K562 (cell line): Measurements from ENCODE around the gene COQ2. TPM values are rescaled to one million over a fixed set of nuclear protein-coding genes. Genes with fewer than 3 reads are reported as not detected.

ENCODE experiments used
- ATAC-seq: fragments of 200-7000 bp; cut with Tn5 transposase; 3 replicates; pipeline ENCODE4 v1.9.1; 2020; ENCODE audit warnings: moderate library complexity
- BruUV-seq: library from RNA; stranded (reverse); fragments of 400-500 nt; replicated peaks from 2 replicates; lab custom pipeline; 2021; lab: Mats Ljungman, UMichigan
- CTCF ChIA-PET: fragments of 300-600 bp; formaldehyde crosslinking; extraction: SDS; loops from one replicate; lab custom pipeline; 2021; ENCODE audit warnings: low intra/inter-chr PET ratio; lab: Yijun Ruan, JAX
- POLR2A ChIA-PET: fragments of 300-600, 350-650 bp; sonication (Branson Sonifier 250); formaldehyde crosslinking; extraction: SDS; loops from one replicate; lab custom pipeline; 2021; ENCODE audit warnings: antibody characterized with exemption, inconsistent platforms; lab: Yijun Ruan, JAX
- DNase-seq, 4 experiments: peaks; one replicate each; pipeline versions ENCODE4 v3.0.0 to v3.0.0-alpha.2; 2011 to 2018; ENCODE audit warnings: low spot score in 3 of 4, mixed read lengths in 3 of 4; ENCODE audit errors: extremely low read depth in 1 of 4
- FAIRE-seq: peaks from 2 replicates; lab custom pipeline; 2011; peaks lifted over from hg19 to GRCh38; lab: Jason Lieb, UNC
- H2AFZ ChIP-seq: 2 replicates; pipeline ENCODE4 v1.6.0; 2011; ENCODE audit warnings: low read depth, low read length, control low read depth, inconsistent platforms
- H3K27ac ChIP-seq: fragments of 200-600 bp; 3 replicates; pipeline ENCODE4 v1.8.0; 2011; ENCODE audit warnings: low read depth, mild to moderate bottlenecking, control low read depth, inconsistent platforms, low read length, moderate library complexity, mixed read lengths; ENCODE audit errors: extremely low read depth
- H3K27me3 ChIP-seq, 2 experiments: fragments of 300-600 bp in 1 of 2; 2 replicates in 1 of 2; 3 replicates in 1 of 2; pipeline versions ENCODE4 v1.6.0 to v1.8.0; 2011; ENCODE audit warnings: inconsistent platforms in 2 of 2, low read length in 2 of 2, mild to moderate bottlenecking in 1 of 2, mixed read lengths in 1 of 2, moderate library complexity in 1 of 2; ENCODE audit not compliant: control insufficient read depth in 2 of 2, insufficient read depth in 2 of 2
- H3K36me3 ChIP-seq: fragments of 300-600 bp; 3 replicates; pipeline ENCODE4 v1.8.0; 2011; ENCODE audit warnings: mild to moderate bottlenecking, low read length, inconsistent platforms; ENCODE audit not compliant: control insufficient read depth, insufficient read depth
- H3K4me1 ChIP-seq, 2 experiments: fragments of 200-600 bp in 1 of 2; replicated peaks in 1 of 2; 2 replicates in 1 of 2; 3 replicates in 1 of 2; pipeline versions ENCODE4 v1.5.1 to v1.8.0; 2011; ENCODE audit warnings: inconsistent platforms in 2 of 2, low read length in 2 of 2, mild to moderate bottlenecking in 1 of 2, mixed read lengths in 1 of 2, moderate library complexity in 1 of 2; ENCODE audit not compliant: control insufficient read depth in 2 of 2, insufficient read depth in 2 of 2
- H3K4me2 ChIP-seq: 2 replicates; pipeline ENCODE4 v1.6.1; 2011; ENCODE audit warnings: low read length, control low read depth, inconsistent platforms, mixed read lengths; ENCODE audit not compliant: insufficient read depth
- H3K4me3 ChIP-seq: fragments of 200-600 bp; sonication (generic), shearing (Covaris generic); 2 replicates; pipeline ENCODE4 v1.5.1; 2016; ENCODE audit warnings: control low read depth, inconsistent platforms
- H3K79me2 ChIP-seq: fragments of 200-600 bp; 3 replicates; pipeline ENCODE4 v1.8.0; 2011; ENCODE audit warnings: low read length, inconsistent platforms; ENCODE audit not compliant: control insufficient read depth, insufficient read depth
- H3K9ac ChIP-seq, 2 experiments: 2 replicates each; pipeline versions ENCODE4 v1.6.0 to v1.6.1; 2011; ENCODE audit warnings: low read depth in 2 of 2, low read length in 2 of 2, control low read depth in 1 of 2, inconsistent platforms in 1 of 2, mild to moderate bottlenecking in 1 of 2, mixed read lengths in 1 of 2; ENCODE audit not compliant: insufficient read depth in 1 of 2
- H3K9me1 ChIP-seq: one replicate; pipeline ENCODE4 v1.6.0; 2011; ENCODE audit warnings: inconsistent platforms, mild to moderate bottlenecking, low read length, moderate library complexity; ENCODE audit not compliant: control insufficient read depth, insufficient read depth
- H3K9me3 ChIP-seq: replicated peaks from 2 replicates; pipeline ENCODE4 v1.5.1; 2011; ENCODE audit warnings: low read depth, low read length, inconsistent platforms; ENCODE audit not compliant: control insufficient read depth, insufficient read depth
- H4K20me1 ChIP-seq: replicated peaks from 2 replicates; pipeline ENCODE4 v1.6.1; 2011; ENCODE audit warnings: low read length, inconsistent platforms, mixed read lengths; ENCODE audit not compliant: control insufficient read depth, insufficient read depth
- CUX1 ChIP-seq: fragments of 200-800 bp; sonication (Bioruptor generic); IDR thresholded peaks from 2 replicates; pipeline ENCODE4 v1.6.1; 2016; ENCODE audit warnings: missing genetic modification characterization, missing compliant biosample characterization
- CXXC5 ChIP-seq: fragments of 250-450 bp; sonication (Bioruptor Pico); IDR thresholded peaks from 2 replicates; pipeline ENCODE4 v1.8.0; 2022; ENCODE audit warnings: inconsistent platforms, mild to moderate bottlenecking, moderate library complexity
- ELF2 ChIP-seq: fragments of 250-450 bp; sonication (Bioruptor Pico); IDR thresholded peaks from 2 replicates; pipeline ENCODE4 v1.5.0; 2021; ENCODE audit warnings: mild to moderate bottlenecking
- MEIS2 ChIP-seq: fragments of 450-650 bp; IDR thresholded peaks from 2 replicates; pipeline ENCODE4 v1.6.1; 2014; ENCODE audit warnings: mild to moderate bottlenecking; ENCODE audit not compliant: partially characterized antibody
- SOX6 ChIP-seq: fragments of 450-650 bp; IDR thresholded peaks from 2 replicates; pipeline ENCODE4 v1.6.1; 2014; ENCODE audit warnings: mild to moderate bottlenecking
- WGBS: fragments of 100-300 bp; shearing (Covaris generic); methylation state at CpG from one replicate; pipeline ENCODE4 v1.1.6; 2016; ENCODE audit warnings: low coverage, mixed read lengths; ENCODE audit not compliant: insufficient coverage; ENCODE audit errors: missing lambda C conversion rate; 5-methylcytosine and 5-hydroxymethylcytosine counted together
- in situ Hi-C: fragments of 300-500 bp; cut with MboI; formaldehyde crosslinking; loops from 4 replicates; pipeline ENCODE4 v1.15.0; 2018; ENCODE audit warnings: inconsistent platforms, mixed read lengths
- intact Hi-C: fragments of 100-400 bp; cut with micrococcal nuclease; formaldehyde crosslinking; loops from 2 replicates; pipeline ENCODE4 v1.14.2; 2022
- polyA plus RNA-seq, 8 experiments: library from polyadenylated mRNA; depleted of rRNA in 4 of 8; stranded (reverse) in 5 of 8; unstranded in 3 of 8; fragments of >200 nt; fragmentation: Nextera tagmentation in 2 of 8; fragmentation: Illumina TruSeq in 1 of 8; extraction: Ambion mirVana in 2 of 8; extraction: Trizol in 1 of 8; gene quantifications; 2 replicates each; pipeline versions ENCODE4 v1.2.1 to v1.2.3, GENCODE V29; 2011 to 2014; ENCODE audit warnings: inconsistent platforms in 1 of 8, missing spikeins in 1 of 8
- total RNA-seq, 7 experiments: library from RNA; depleted of rRNA in 6 of 7; stranded (reverse); fragments of >200 nt in 6 of 7; fragmentation: Illumina TruSeq in 2 of 7; extraction: Trizol in 2 of 7; gene quantifications; 2 replicates each; pipeline versions ENCODE4 v1.2.1 to v1.2.3, GENCODE V29; 2011 to 2021; ENCODE audit warnings: low replicate concordance in 1 of 7
- TF ChIP-seq, protein P1 (sequence below), 2 experiments: IDR thresholded peaks; 2 replicates each; pipeline ENCODE4 v1.6.1; 2012; ENCODE audit warnings: improper control_type of control experiment in 2 of 2, low read depth in 2 of 2, low read length in 2 of 2, borderline replicate concordance in 1 of 2

Gene COQ2
- total and polyA plus RNA-seq, 9 of the 15 experiments (the other 6 are each of a cell fraction or from before 2014, with no cell fraction given): 1.9 to 13.5 (median 11.8) TPM

GRCh38 chr4:83272900-83273299 is 11.7 kb downstream of the COQ2 start:
- peaks cover 21% of the 10 kb centered on the region; the same call in 2 of the 3 replicates for H3K36me3 ChIP-seq
- no peak overlapping the region for H3K9ac ChIP-seq
- CTCF ChIA-PET: no interaction called here
- no peaks in the 10 kb centered on the region for H4K20me1 ChIP-seq
- H3K9me3 ChIP-seq: no peaks in the 10 kb centered on the region
- WGBS: 35% methylated on average over 5 of the region's 5 CpGs
- no peaks in the 10 kb centered on the region for H3K79me2 ChIP-seq
- H3K9me1 ChIP-seq: no peaks in the 10 kb centered on the region
- ATAC-seq: no peak
- no peak overlapping the region for H3K4me3 ChIP-seq
- FAIRE-seq: no peak
- H3K27me3 ChIP-seq: no peaks in the 10 kb centered on the region
- H2AFZ ChIP-seq: no peak overlapping the region
- no peak overlapping the region for H3K4me2 ChIP-seq
- POLR2A ChIA-PET: interaction anchor here (1.0 to 2.7 kb wide), 2 partner anchors 10 to 11 kb away, joined by 3 to 10 read pairs; partner anchors contain the start of gene COQ2
- no TSS peak for BruUV-seq
- DNase-seq: no peak
- in situ Hi-C loops (no loop called here), intact Hi-C loops (loop anchor here (10.0 kb wide), 1 partner anchor 418 kb away; no protein-coding TSS in a partner anchor)
- no peaks in the 10 kb centered on the region; a peak in 2 of 5 replicates for H3K4me1 ChIP-seq
- TF ChIP-seq ELF2 (CRISPR knock-in tag): no peak
- TF ChIP-seq, protein P1, sequence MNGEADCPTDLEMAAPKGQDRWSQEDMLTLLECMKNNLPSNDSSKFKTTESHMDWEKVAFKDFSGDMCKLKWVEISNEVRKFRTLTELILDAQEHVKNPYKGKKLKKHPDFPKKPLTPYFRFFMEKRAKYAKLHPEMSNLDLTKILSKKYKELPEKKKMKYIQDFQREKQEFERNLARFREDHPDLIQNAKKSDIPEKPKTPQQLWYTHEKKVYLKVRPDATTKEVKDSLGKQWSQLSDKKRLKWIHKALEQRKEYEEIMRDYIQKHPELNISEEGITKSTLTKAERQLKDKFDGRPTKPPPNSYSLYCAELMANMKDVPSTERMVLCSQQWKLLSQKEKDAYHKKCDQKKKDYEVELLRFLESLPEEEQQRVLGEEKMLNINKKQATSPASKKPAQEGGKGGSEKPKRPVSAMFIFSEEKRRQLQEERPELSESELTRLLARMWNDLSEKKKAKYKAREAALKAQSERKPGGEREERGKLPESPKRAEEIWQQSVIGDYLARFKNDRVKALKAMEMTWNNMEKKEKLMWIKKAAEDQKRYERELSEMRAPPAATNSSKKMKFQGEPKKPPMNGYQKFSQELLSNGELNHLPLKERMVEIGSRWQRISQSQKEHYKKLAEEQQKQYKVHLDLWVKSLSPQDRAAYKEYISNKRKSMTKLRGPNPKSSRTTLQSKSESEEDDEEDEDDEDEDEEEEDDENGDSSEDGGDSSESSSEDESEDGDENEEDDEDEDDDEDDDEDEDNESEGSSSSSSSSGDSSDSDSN (IDR thresholded peaks at IDR 0.05; ENCODE audit: borderline replicate concordance in 1 of 2, low read depth in 2 of 2, low read length in 2 of 2): no peak
- TF ChIP-seq SOX6: peak; percentile 63; the same call in 1 of the 2 replicates
- peak; percentile 68; the same call in 1 of the 2 replicates for TF ChIP-seq CUX1
- peak; percentile 18 for TF ChIP-seq MEIS2
- TF ChIP-seq CXXC5 (CRISPR knock-in tag): no peak
- H3K27ac ChIP-seq: no peak overlapping the region
